K562 (cell line): ENCODE data around the gene KCNK18. TPM values are rescaled to one million over a fixed set of nuclear protein-coding genes. Genes with fewer than 3 reads are reported as not detected.

Experiments used
- ATAC-seq: fragments of 200-7000 bp; cut with Tn5 transposase; 3 replicates; pipeline ENCODE4 v1.9.1; 2020; ENCODE audit warnings: moderate library complexity
- BruUV-seq: library from RNA; stranded (reverse); fragments of 400-500 nt; replicated peaks from 2 replicates; lab custom pipeline; 2021; lab: Mats Ljungman, UMichigan
- CTCF ChIA-PET: fragments of 300-600 bp; formaldehyde crosslinking; extraction: SDS; loops from one replicate; lab custom pipeline; 2021; ENCODE audit warnings: low intra/inter-chr PET ratio; lab: Yijun Ruan, JAX
- POLR2A ChIA-PET: fragments of 300-600, 350-650 bp; sonication (Branson Sonifier 250); formaldehyde crosslinking; extraction: SDS; loops from one replicate; lab custom pipeline; 2021; ENCODE audit warnings: antibody characterized with exemption, inconsistent platforms; lab: Yijun Ruan, JAX
- DNase-seq, 4 experiments: peaks; one replicate each; pipeline versions ENCODE4 v3.0.0 to v3.0.0-alpha.2; 2011 to 2018; ENCODE audit warnings: low spot score in 3 of 4, mixed read lengths in 3 of 4; ENCODE audit errors: extremely low read depth in 1 of 4
- FAIRE-seq: peaks from 2 replicates; lab custom pipeline; 2011; peaks lifted over from hg19 to GRCh38; lab: Jason Lieb, UNC
- H2AFZ ChIP-seq: 2 replicates; pipeline ENCODE4 v1.6.0; 2011; ENCODE audit warnings: low read depth, low read length, control low read depth, inconsistent platforms
- H3K27ac ChIP-seq: fragments of 200-600 bp; 3 replicates; pipeline ENCODE4 v1.8.0; 2011; ENCODE audit warnings: low read depth, mild to moderate bottlenecking, control low read depth, inconsistent platforms, low read length, moderate library complexity, mixed read lengths; ENCODE audit errors: extremely low read depth
- H3K27me3 ChIP-seq, 2 experiments: fragments of 300-600 bp in 1 of 2; 2 replicates in 1 of 2; 3 replicates in 1 of 2; pipeline versions ENCODE4 v1.6.0 to v1.8.0; 2011; ENCODE audit warnings: inconsistent platforms in 2 of 2, low read length in 2 of 2, mild to moderate bottlenecking in 1 of 2, mixed read lengths in 1 of 2, moderate library complexity in 1 of 2; ENCODE audit not compliant: control insufficient read depth in 2 of 2, insufficient read depth in 2 of 2
- H3K36me3 ChIP-seq: fragments of 300-600 bp; 3 replicates; pipeline ENCODE4 v1.8.0; 2011; ENCODE audit warnings: mild to moderate bottlenecking, low read length, inconsistent platforms; ENCODE audit not compliant: control insufficient read depth, insufficient read depth
- H3K4me1 ChIP-seq, 2 experiments: fragments of 200-600 bp in 1 of 2; replicated peaks in 1 of 2; 2 replicates in 1 of 2; 3 replicates in 1 of 2; pipeline versions ENCODE4 v1.5.1 to v1.8.0; 2011; ENCODE audit warnings: inconsistent platforms in 2 of 2, low read length in 2 of 2, mild to moderate bottlenecking in 1 of 2, mixed read lengths in 1 of 2, moderate library complexity in 1 of 2; ENCODE audit not compliant: control insufficient read depth in 2 of 2, insufficient read depth in 2 of 2
- H3K4me2 ChIP-seq: 2 replicates; pipeline ENCODE4 v1.6.1; 2011; ENCODE audit warnings: low read length, control low read depth, inconsistent platforms, mixed read lengths; ENCODE audit not compliant: insufficient read depth
- H3K4me3 ChIP-seq: fragments of 200-600 bp; sonication (generic), shearing (Covaris generic); 2 replicates; pipeline ENCODE4 v1.5.1; 2016; ENCODE audit warnings: control low read depth, inconsistent platforms
- H3K79me2 ChIP-seq: fragments of 200-600 bp; 3 replicates; pipeline ENCODE4 v1.8.0; 2011; ENCODE audit warnings: low read length, inconsistent platforms; ENCODE audit not compliant: control insufficient read depth, insufficient read depth
- H3K9ac ChIP-seq, 2 experiments: 2 replicates each; pipeline versions ENCODE4 v1.6.0 to v1.6.1; 2011; ENCODE audit warnings: low read depth in 2 of 2, low read length in 2 of 2, control low read depth in 1 of 2, inconsistent platforms in 1 of 2, mild to moderate bottlenecking in 1 of 2, mixed read lengths in 1 of 2; ENCODE audit not compliant: insufficient read depth in 1 of 2
- H3K9me1 ChIP-seq: one replicate; pipeline ENCODE4 v1.6.0; 2011; ENCODE audit warnings: inconsistent platforms, mild to moderate bottlenecking, low read length, moderate library complexity; ENCODE audit not compliant: control insufficient read depth, insufficient read depth
- H3K9me3 ChIP-seq: replicated peaks from 2 replicates; pipeline ENCODE4 v1.5.1; 2011; ENCODE audit warnings: low read depth, low read length, inconsistent platforms; ENCODE audit not compliant: control insufficient read depth, insufficient read depth
- H4K20me1 ChIP-seq: replicated peaks from 2 replicates; pipeline ENCODE4 v1.6.1; 2011; ENCODE audit warnings: low read length, inconsistent platforms, mixed read lengths; ENCODE audit not compliant: control insufficient read depth, insufficient read depth
- CBFA2T2 ChIP-seq: fragments of 450-650 bp; conservative IDR thresholded peaks from 2 replicates; pipeline ENCODE4 v1.6.1; 2017; ENCODE audit warnings: mild to moderate bottlenecking
- CREB1 ChIP-seq, 2 experiments: sonication (generic) in 1 of 2; formaldehyde crosslinking in 1 of 2; IDR thresholded peaks; 2 replicates each; pipeline versions ENCODE4 v1.6.1 to v1.8.0; 2012 to 2022; ENCODE audit warnings: inconsistent platforms in 1 of 2, mild to moderate bottlenecking in 1 of 2, missing genetic modification reagents in 1 of 2, moderate library complexity in 1 of 2
- KLF16 ChIP-seq: IDR thresholded peaks from 2 replicates; pipeline ENCODE4 v1.6.1; 2016; ENCODE audit warnings: antibody characterized with exemption
- LARP7 ChIP-seq: fragments of 450-650 bp; IDR thresholded peaks from 2 replicates; pipeline ENCODE4 v1.6.1; 2016
- NFYB ChIP-seq: IDR thresholded peaks from 2 replicates; pipeline ENCODE4 v1.6.1; 2011; ENCODE audit warnings: mild to moderate bottlenecking, moderate library complexity; ENCODE audit not compliant: insufficient read length; ENCODE audit errors: extremely low read depth
- RAD51 ChIP-seq: fragments of 450-650 bp; IDR thresholded peaks from 2 replicates; pipeline ENCODE4 v1.7.1; 2016; ENCODE audit warnings: low read depth, mild to moderate bottlenecking, borderline replicate concordance
- TOE1 ChIP-seq, 2 experiments: fragments of 450-650 bp in 1 of 2; sonication (generic) in 1 of 2; formaldehyde crosslinking in 1 of 2; IDR thresholded peaks; 2 replicates each; pipeline versions ENCODE4 v1.7.1 to v1.8.0; 2016 to 2022; ENCODE audit warnings: borderline replicate concordance in 2 of 2, mild to moderate bottlenecking in 2 of 2, antibody characterized with exemption in 1 of 2, inconsistent platforms in 1 of 2, low read depth in 1 of 2, missing genetic modification reagents in 1 of 2, moderate library complexity in 1 of 2
- WGBS: fragments of 100-300 bp; shearing (Covaris generic); methylation state at CpG from one replicate; pipeline ENCODE4 v1.1.6; 2016; ENCODE audit warnings: low coverage, mixed read lengths; ENCODE audit not compliant: insufficient coverage; ENCODE audit errors: missing lambda C conversion rate; 5-methylcytosine and 5-hydroxymethylcytosine counted together
- in situ Hi-C: fragments of 300-500 bp; cut with MboI; formaldehyde crosslinking; loops from 4 replicates; pipeline ENCODE4 v1.15.0; 2018; ENCODE audit warnings: inconsistent platforms, mixed read lengths
- intact Hi-C: fragments of 100-400 bp; cut with micrococcal nuclease; formaldehyde crosslinking; loops from 2 replicates; pipeline ENCODE4 v1.14.2; 2022
- polyA plus RNA-seq, 8 experiments: library from polyadenylated mRNA; depleted of rRNA in 4 of 8; stranded (reverse) in 5 of 8; unstranded in 3 of 8; fragments of >200 nt; fragmentation: Nextera tagmentation in 2 of 8; fragmentation: Illumina TruSeq in 1 of 8; extraction: Ambion mirVana in 2 of 8; extraction: Trizol in 1 of 8; gene quantifications; 2 replicates each; pipeline versions ENCODE4 v1.2.1 to v1.2.3, GENCODE V29; 2011 to 2014; ENCODE audit warnings: inconsistent platforms in 1 of 8, missing spikeins in 1 of 8
- total RNA-seq, 7 experiments: library from RNA; depleted of rRNA in 6 of 7; stranded (reverse); fragments of >200 nt in 6 of 7; fragmentation: Illumina TruSeq in 2 of 7; extraction: Trizol in 2 of 7; gene quantifications; 2 replicates each; pipeline versions ENCODE4 v1.2.1 to v1.2.3, GENCODE V29; 2011 to 2021; ENCODE audit warnings: low replicate concordance in 1 of 7
- TF ChIP-seq, protein P1 (sequence below): fragments of 450-650 bp; formaldehyde crosslinking; IDR thresholded peaks from 2 replicates; pipeline ENCODE4 v1.4.0; 2020; ENCODE audit warnings: mild to moderate bottlenecking, mixed read lengths

The KCNK18 gene
- total and polyA plus RNA-seq, 9 of the 15 experiments (the other 6 are each of a cell fraction or from before 2014, with no cell fraction given): not detected

DNA sequence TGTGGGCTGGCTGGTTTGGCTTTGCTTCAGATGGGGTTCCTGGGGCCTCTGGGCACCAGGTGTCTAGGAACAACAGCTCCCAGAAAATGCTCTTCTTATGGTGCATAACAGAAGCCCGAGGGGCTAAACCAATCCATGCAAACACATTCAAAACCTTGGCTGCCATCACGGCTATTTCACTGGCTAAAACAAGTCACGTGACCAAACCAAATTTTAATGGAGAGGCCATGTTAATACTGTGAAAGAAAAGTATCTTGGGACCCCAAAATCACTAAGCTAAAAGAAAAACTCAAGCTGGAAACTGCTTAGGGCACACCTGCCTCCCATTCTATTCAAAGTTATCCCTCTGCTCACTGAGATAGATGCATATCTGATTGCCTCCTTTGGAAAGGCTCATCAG, 19.1 kb upstream of the KCNK18 start:
- Histone ChIP-seq H3K9ac (no peak overlapping the region), H3K36me3 (no peaks in the 10 kb centered on the region), H3K79me2 (no peaks in the 10 kb centered on the region), H2AFZ (no peak overlapping the region), H3K27me3 (peaks cover 0 to 17% of the 10 kb centered on the region in 2 experiments; a peak in 3 of 5 replicates), H3K4me2 (no peak overlapping the region), H3K4me3 (no peak overlapping the region), H4K20me1 (0 out of 2 replicates have a peak, but pooled peaks cover 5% of the 10 kb centered on the region), H3K9me3 (no peaks in the 10 kb centered on the region), H3K4me1 (peaks cover 8% of the 10 kb centered on the region in 2 experiments; a peak in 3 of 5 replicates), H3K9me1 (no peaks in the 10 kb centered on the region), H3K27ac (no peak overlapping the region)
- POLR2A ChIA-PET: interaction anchor here (1.3 to 1.4 kb wide), 2 partner anchors 9 to 11 kb away, joined by 3 to 4 read pairs; no protein-coding TSS in a partner anchor
- in situ Hi-C loops: loop anchor here (5.0 to 10.0 kb wide), 2 partner anchors 371 to 493 kb away; no protein-coding TSS in a partner anchor
- BruUV-seq: no TSS peak
- 0% methylated on average over 3 of the region's 3 CpGs for WGBS
- ATAC-seq: no peak
- CTCF ChIA-PET: no interaction called here
- DNase-seq: no peak
- FAIRE-seq: no peak
- TF ChIP-seq CREB1 (IDR thresholded peaks at IDR 0.05) (no peak), CREB1 (CRISPR knock-in tag; IDR thresholded peaks at IDR 0.05) (no peak), CBFA2T2 (peak; percentile 40), TOE1 (IDR thresholded peaks at IDR 0.05; ENCODE audit: borderline replicate concordance) (peak; percentile 50; the same call in 1 of the 2 replicates), TOE1 (CRISPR knock-in tag; IDR thresholded peaks at IDR 0.05; ENCODE audit: borderline replicate concordance, low read depth) (no peak), RAD51 (peak; percentile 82), NFYB (peak; percentile 36), KLF16 (no peak), LARP7 (no peak)
- TF ChIP-seq, protein P1, sequence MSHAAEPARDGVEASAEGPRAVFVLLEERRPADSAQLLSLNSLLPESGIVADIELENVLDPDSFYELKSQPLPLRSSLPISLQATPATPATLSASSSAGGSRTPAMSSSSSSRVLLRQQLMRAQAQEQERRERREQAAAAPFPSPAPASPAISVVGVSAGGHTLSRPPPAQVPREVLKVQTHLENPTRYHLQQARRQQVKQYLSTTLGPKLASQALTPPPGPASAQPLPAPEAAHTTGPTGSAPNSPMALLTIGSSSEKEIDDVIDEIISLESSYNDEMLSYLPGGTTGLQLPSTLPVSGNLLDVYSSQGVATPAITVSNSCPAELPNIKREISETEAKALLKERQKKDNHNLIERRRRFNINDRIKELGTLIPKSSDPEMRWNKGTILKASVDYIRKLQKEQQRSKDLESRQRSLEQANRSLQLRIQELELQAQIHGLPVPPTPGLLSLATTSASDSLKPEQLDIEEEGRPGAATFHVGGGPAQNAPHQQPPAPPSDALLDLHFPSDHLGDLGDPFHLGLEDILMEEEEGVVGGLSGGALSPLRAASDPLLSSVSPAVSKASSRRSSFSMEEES (CRISPR knock-in tag): peak; percentile 88
- intact Hi-C loops: loop anchor here (5.0 to 10.0 kb wide), 3 partner anchors 63 to 733 kb away; no protein-coding TSS in a partner anchor
